Mucosa of descending colon (tissue), 3 donors: ENCODE results near the gene C16orf90. TPM values are rescaled to one million over a fixed set of nuclear protein-coding genes. Genes with fewer than 3 reads are reported as not detected.
A peak's percentile ranks its signal among the peaks of the same experiment; 100 is the strongest.

Experiments used
- ATAC-seq: fragments of 200-7000 bp; cut with Tn5 transposase; one replicate; pipeline ENCODE4 v1.9.1; 2020; ENCODE audit warnings: mild to moderate bottlenecking, moderate library complexity
- DNase-seq, 3 donors: peaks; one replicate each; pipeline ENCODE4 v3.0.0-alpha.2; 2020
- H3K36me3 ChIP-seq: fragments of 200-600 bp; one replicate; pipeline ENCODE4 v1.8.0; 2021; ENCODE audit warnings: low read depth, mild to moderate bottlenecking
- H3K4me1 ChIP-seq: fragments of 200-600 bp; one replicate; pipeline ENCODE4 v1.8.0; 2021; ENCODE audit warnings: low read depth, mild to moderate bottlenecking
- H3K4me3 ChIP-seq: fragments of 200-600 bp; one replicate; pipeline ENCODE4 v1.8.0; 2021; ENCODE audit warnings: mild to moderate bottlenecking
- H3K9me3 ChIP-seq: fragments of 200-600 bp; one replicate; pipeline ENCODE4 v1.8.0; 2021; ENCODE audit warnings: mild to moderate bottlenecking
- CTCF ChIP-seq: fragments of 200-600 bp; IDR thresholded peaks from one replicate; pipeline ENCODE4 v1.8.0; 2022; ENCODE audit warnings: antibody characterized with exemption, mild to moderate bottlenecking
- intact Hi-C, 2 donors: fragments of 100-400 bp; cut with DNase I in 1 of 2; cut with micrococcal nuclease in 1 of 2; formaldehyde crosslinking; loops; one replicate each; pipeline versions ENCODE4 v1.11.0 to v1.11.1; 2022; cut with DNase I, micrococcal nuclease
- total RNA-seq, 3 donors: library from RNA; stranded (reverse); fragmentation: NEBNext Ultra II Directional in 2 of 3; extraction: Animal tissue kit (Norgen Biotek cat#: 25700) in 2 of 3; gene quantifications; one replicate each; pipeline versions ENCODE4 v1.2.1 to v1.2.4, GENCODE V29; 2021 to 2023
- donor health status: DM: no; HTN: no; CAD: no; lungs with moderate emphysema.
- donor health status: DM: no; HTN: no; CAD: no.
- donor health status: DM: no; HTN: yes; CAD: no.

Gene C16orf90
- total RNA-seq, 3 donors from 2014 or later = not detected

DNA sequence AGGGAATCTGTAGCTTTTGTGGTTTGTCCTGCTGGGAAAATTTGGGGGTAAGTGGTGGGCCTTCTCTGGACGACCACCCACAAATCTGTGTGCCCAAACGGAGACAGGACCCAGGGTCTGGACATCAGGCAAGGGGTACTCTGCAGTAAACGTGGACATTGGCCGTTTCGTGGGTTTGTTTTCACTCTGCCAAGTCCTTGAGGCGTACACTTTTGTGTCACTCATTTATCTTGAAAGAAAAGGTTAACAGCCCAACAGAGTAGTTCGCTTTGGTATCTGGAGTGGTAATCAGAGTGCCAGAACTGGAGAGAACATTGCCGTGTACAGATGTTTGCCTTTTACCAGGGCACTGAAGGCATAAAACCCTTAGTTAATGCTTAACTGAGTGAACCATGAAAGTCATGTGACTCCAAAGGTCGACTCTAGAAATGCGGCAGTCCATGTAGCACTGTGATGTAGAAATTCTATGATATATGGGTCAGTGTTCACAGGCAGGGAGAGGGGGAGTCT lies 36.4 kb downstream of the C16orf90 start:
- H3K9me3 ChIP-seq = no peaks in the 10 kb centered on the region
- intact Hi-C loops = no loop called here
- peak overlapping the region; percentile 97 for H3K4me3 ChIP-seq
- DNase-seq (peak in 1 of 3 donors; percentile 77), ATAC-seq (peak; percentile 68)
- no peaks in the 10 kb centered on the region for H3K36me3 ChIP-seq
- TF ChIP-seq CTCF = no peak
- H3K4me1 ChIP-seq = peaks cover 46% of the 10 kb centered on the region

- DNase-seq (peak; percentile 43 to 66 (median 63)), ATAC-seq (no peak)
- intact Hi-C loops = no loop called here
- H3K9me3 ChIP-seq = no peaks in the 10 kb centered on the region
- no peaks in the 10 kb centered on the region for H3K36me3 ChIP-seq
- H3K4me1 ChIP-seq = peaks cover 46% of the 10 kb centered on the region
- peak overlapping the region; percentile 97 for H3K4me3 ChIP-seq
- TF ChIP-seq CTCF = no peak
These were observed 36.9 kb downstream of the C16orf90 start for GRCh38 chr16:3458278-3458851.

DNA sequence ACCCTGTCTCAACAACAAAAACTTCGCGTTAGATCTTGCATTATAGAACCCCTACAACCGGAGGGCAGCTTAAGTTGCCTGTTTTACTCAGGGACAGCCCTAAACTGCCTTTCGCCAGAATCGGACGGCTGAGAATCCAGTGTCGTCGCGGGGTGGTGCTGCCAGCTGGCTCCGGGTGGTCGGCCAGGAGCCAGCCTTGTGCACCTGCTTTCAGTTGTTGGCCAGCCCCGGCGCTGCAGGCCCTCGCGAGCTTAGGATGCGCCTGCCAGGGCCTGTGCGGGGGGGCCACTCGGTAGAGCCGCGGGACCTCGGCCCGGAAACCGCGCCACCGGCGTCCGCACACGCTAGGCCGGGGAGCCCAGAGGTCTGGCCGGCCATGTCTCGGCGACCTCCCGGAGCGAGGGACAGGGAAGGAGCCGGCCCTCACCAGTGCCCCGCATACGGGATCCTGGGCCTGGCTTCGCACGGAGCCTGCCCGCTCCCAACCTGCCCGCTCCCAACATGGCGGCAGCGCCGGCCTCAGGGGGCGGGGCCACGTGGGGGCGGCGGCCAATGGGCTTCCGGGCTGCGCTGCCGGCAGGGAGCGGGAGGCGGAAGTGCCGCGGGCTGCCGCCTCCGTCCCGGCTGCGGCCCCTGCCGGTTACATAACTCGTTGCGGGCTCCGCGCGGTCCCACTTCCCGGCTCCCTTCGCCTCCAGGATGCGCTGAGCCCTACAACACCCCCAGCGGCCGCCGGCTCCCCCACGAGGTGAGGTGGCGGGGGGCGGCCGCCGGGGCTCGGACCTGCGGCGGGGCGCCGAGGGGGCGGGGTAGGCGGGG lies 37.6 kb downstream of the C16orf90 start:
- TF ChIP-seq CTCF = peak; percentile 43
- ATAC-seq = peak; percentile 91
- peak; percentile 90 to 95 (median 93) for DNase-seq
- Histone ChIP-seq H3K9me3 (no peaks in the 10 kb centered on the region), H3K4me1 (peaks cover 46% of the 10 kb centered on the region), H3K4me3 (peak overlapping the region; percentile 97), H3K36me3 (no peaks in the 10 kb centered on the region)
- intact Hi-C loops = no loop called here

GRCh38 chr16:3454631-3455147 lies 40.6 kb downstream of the C16orf90 start:
- ATAC-seq (no peak), DNase-seq (no peak)
- Histone ChIP-seq H3K9me3 (no peaks in the 10 kb centered on the region), H3K4me1 (peaks cover 25% of the 10 kb centered on the region), H3K4me3 (no peak overlapping the region), H3K36me3 (no peaks in the 10 kb centered on the region)
- no peak for TF ChIP-seq CTCF
- intact Hi-C loops = no loop called here

DNA sequence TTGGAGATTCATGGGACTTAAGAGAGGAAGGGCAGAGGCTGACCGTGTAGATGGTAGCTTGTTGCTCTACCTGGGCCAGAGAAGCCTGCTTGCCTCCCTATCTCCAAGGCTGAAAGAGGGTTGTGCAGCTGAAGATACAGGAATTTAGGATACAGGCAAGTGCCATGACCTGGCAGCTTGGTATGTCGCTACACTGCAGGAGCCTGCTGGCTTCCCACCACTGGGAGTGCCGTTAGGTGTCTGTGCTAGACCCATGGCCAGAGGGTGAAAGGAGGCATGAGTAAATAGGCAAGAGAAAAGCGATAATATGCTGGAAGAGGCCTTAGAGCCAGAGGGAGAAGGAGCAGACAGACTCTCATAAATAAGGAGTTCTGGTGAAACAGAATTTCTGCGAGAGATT lies 41.2 kb downstream of the C16orf90 start:
- ATAC-seq (no peak), DNase-seq (no peak)
- Histone ChIP-seq H3K4me1 (peaks cover 19% of the 10 kb centered on the region), H3K4me3 (no peak overlapping the region), H3K36me3 (no peaks in the 10 kb centered on the region), H3K9me3 (no peaks in the 10 kb centered on the region)
- intact Hi-C loops = no loop called here
- no peak for TF ChIP-seq CTCF
